ENCODE measurements around the gene AKAP13.
"Not testable (repeated sequence)": the region's sequence is repeated elsewhere in the genome, so short reads cannot be mapped to it uniquely, and the experiment has no call there.

The AKAP13 gene

DNA sequence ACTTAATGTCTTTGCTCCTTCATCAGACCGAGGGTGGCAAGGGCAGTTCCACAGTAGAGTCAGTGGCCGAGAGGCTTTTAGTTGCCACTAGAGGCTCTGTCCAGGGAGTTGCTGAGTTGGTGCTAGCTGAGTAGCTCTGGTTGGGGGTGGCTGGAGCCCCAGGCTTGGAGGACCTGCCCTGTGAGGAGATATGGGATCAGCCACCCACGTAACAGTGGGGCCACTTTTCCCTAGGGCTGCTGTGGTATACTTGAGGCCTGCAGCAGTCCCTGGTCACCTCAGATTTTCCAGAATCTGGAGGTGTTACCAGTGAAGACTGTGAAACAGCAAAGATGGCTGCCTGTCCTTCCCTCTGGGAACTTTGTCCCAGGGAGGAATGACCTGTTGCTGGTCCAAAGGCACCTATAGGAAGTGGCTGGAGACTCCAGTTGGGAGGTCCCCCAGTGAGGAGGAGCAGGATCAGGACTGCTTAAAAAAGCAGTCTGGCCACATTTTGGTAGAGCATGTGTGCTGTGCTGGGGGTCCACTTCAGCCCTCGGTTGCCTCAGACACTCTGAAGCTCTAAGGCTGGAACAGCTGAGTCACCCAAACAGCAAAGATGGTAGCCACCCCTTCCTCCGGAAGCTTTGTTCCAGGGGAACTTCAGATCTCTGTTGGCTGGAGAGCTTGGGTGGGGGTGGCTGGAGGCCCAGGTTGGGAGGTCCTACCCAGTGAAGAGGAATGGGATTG, 72.9 kb downstream of the AKAP13 start:
- DNase-seq, result no peak

GRCh38 chr15:85454403-85454802, 74.0 kb downstream of the AKAP13 start:
- no peak for DNase-seq

DNA sequence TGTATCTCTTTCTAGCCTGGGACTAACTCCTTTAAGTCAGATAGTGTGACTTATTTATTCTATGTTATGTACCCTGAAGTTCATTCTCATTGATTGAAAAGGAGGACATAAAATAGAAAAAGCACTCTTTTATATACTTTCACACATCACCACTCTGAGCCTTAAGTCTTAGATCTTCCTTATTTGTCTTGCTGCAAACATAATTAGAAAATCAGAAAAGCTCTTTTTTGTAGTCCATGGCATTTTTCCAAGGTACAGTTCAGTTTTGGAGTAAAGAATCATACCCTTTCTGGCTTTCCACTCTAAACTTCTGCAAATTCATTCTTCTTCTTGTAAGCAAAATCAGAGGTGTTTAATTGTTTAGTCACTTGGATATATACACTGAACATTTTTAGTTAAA, 75.5 kb downstream of the AKAP13 start:
- DNase-seq, result no peak

DNA sequence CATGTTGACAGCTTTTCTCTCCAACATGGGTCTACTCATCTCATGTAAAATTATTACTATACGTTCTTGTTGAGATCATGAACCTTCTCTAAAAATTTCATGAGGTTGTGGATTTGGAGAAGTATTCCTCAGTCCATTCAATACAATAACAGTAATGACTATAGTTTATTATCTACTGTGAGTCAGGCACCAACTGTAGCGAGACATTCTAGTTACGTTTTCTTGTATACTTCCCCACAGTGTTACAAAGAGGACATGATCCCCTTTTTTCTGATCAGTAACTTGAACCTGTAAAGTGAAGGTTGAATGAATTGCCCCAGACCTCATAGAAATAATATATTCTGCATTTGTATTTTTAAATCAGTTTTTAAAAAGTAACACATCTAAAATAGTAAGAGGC, 76.4 kb downstream of the AKAP13 start:
- DNase-seq, result no peak

DNA sequence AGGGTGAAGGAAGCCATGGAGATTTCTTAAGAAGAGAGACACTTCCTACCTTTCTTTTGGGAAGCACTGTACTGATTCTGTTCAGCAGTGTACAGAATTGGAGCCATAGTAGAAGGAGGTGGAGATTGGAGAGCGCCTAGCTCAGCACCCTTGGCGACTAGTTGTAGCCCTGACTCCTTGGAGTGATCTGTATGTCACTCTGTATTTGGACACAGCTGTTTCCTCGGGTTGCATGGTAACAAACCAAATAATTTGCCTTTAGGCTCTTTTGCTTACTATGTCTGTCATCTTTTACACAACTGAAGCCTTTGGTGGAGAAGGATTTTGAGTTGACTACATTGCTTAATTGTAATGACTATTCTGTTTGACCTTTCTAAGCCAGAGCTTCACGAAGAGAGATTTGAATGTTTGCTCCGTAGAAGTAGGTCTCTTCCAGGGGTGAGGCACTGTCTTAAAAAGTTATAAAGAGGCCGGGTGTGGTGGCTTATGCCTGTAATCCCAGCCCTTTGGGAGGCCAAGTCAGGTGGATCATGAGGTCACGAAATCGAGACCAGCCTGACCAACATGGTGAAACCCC, 77.1 kb downstream of the AKAP13 start:
- DNase-seq, result no peak

GRCh38 chr15:85458764-85459163, 78.4 kb downstream of the AKAP13 start:
- no peak for DNase-seq

- no peak for DNase-seq
Measured at GRCh38 chr15:85462029-85462428, 81.6 kb downstream of the AKAP13 start.

DNA sequence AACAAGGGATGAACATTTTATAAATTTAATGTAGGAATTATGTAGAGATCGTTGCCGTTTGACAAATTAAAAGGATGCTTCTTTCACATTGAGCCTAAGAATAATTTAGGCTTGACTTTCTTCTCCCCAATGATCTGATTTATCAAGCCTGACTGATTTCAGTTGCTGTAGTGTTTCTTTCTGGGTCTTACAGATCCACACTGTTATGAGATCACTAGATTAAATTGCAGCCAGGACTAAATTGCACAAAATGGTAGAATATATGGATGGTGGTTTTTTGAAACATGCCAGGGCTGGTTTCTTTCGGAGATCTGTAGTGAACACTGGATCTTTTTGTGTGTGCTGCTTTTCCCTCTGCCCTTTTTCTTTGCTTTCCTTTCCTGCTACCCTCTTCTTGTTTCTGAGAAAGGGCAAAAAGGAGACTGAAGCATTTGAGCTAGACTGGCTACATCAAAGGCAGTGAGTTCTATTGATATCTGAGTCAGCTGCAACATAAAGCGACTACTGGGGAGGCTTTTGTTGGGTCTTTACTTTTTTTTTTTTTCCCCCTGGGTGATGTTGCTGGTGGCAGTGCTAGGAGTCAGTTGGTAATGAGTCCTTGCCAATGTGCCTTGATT, 83.0 kb downstream of the AKAP13 start:
- no peak for DNase-seq

- no peak for DNase-seq
Measured at GRCh38 chr15:85463976-85464375, 83.6 kb downstream of the AKAP13 start.

- no peak for DNase-seq
Measured at GRCh38 chr15:85464471-85464870, 84.1 kb downstream of the AKAP13 start.

- no peak for DNase-seq
Measured at GRCh38 chr15:85470563-85471271, 90.3 kb downstream of the AKAP13 start.

DNA sequence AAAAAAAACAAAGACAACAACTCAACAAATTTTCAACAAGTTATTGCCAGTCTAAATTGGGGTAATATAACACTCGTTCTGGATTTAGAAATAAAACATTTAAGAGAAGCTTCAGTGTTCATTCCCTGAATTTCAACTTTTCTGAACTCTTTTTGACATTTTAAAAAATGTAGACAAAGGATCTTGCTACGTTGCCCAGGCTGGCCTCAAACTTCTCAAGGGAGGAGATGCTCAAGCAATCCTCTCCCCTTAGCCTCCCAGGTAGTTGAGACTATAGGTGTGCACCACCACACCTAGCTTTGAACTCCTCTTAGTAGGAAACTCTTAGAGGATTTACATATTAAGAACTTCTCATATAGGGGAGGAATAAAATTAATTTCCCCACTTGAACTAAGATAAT, 91.9 kb downstream of the AKAP13 start:
- no peak for DNase-seq

DNA sequence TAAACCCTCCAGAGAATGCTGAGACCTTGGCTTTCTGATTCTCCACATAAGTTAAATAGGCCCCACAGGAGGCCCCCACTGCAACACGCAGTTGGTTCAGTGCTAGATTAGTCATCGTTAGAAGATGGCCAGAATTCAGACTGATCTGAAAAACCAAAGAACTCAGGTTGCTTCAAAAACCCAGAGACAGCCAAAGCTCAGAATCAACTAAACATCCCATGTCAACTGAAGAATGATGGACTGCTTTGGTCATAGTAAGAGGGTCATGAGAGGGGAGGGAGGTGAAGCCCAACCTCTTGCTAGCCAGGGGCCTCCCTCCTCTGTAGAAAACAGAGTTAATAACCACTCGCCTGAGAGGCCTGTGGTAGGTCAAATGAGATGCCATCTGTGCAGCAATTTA, 93.1 kb downstream of the AKAP13 start:
- no peak for DNase-seq

- DNase-seq, result no peak
Measured at GRCh38 chr15:85474700-85475316, 94.4 kb downstream of the AKAP13 start.

- DNase-seq, result no peak
Measured at GRCh38 chr15:85475317-85475701, 94.9 kb downstream of the AKAP13 start.

GRCh38 chr15:85475711-85476110, 95.3 kb downstream of the AKAP13 start:
- no peak for DNase-seq

DNA sequence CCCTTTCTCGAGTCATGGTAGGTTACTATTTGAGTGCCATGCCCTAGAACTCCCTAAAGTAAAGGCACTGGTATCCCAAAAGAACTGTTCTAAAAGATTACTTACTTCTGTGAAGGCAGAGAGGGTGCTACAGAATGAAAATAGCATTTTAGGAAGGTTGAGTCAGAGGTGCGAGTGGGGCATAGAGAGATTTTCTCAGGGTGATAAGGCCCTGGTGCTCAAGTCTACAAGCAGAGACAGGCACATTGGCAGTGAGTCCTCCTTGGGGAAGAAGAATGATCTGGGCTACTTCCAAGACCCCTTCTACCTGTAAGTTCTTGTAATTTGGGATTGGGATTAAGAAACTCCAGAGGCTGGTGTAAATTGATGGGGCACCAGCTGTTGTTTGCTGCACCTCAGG, 96.7 kb downstream of the AKAP13 start:
- no peak for DNase-seq

DNA sequence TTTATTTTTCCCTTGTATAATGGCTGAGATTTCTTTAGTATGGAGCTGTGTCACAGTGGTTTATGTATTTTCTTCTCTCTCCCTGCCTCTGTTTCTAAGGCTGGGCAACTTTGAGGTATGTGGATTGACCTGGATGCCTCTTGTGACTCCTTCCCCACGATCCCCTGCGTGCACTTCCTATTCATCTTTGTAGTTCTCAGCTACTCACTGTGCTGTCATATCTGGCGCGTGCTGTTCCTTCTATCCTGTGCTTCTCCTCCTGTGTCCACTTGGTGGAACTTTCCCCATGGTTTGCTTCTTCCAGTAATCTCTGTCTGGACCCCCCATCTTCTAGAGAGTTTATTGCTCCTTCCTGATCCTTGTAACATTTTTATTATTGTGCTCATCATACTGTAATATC, 97.3 kb downstream of the AKAP13 start:
- no peak for DNase-seq

- DNase-seq, result no peak
Measured at GRCh38 chr15:85479071-85479647, 98.8 kb downstream of the AKAP13 start.

GRCh38 chr15:85480923-85481322, 100.5 kb downstream of the AKAP13 start:
- DNase-seq, result no peak

DNA sequence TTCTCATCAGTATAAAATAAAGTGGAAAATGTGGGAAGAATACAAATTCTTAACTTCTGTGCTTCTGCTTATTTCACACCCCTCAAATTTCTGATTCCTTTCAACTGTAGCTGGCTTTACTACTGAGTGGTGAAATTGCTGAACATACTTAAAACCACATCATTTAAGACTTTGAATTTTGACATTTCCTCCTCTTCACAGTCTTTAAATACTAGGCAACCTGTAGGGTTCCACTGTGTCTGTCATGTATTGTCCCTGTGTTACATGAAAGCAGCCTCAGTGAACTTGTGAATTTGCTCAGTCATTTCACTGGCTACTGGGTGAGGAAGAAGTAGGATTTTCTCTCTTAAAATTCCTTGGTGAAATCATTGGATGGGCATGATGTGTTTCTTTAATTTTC, 101.1 kb downstream of the AKAP13 start:
- DNase-seq, result not testable (repeated sequence)

DNA sequence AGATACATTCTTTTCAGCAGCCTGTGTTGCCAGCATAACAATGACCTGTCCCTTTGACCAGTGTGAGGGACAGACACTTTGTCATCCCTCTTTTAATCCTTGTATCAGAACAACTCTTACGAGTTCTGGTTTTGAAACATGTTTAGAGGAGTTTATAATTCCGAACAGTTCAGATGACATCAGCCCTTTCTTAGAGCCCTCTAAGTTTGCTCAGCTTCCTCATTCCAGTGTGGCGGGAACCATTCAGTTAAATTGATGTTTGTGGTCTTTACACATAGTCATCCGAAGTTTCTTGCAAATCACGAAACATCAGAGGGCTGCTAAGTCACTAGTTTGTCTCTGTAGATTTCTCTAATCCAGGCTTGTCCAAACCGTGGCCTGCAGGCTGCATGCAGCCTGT, 102.5 kb downstream of the AKAP13 start:
- no peak for DNase-seq

GRCh38 chr15:85483955-85484354, 103.6 kb downstream of the AKAP13 start:
- not testable (repeated sequence) for DNase-seq

Measured in stimulated activated CD4-positive, alpha-beta T cell treated with anti-CD3 and anti-CD28 coated beads, Interleukin-4, amount 100 ng/mL, for 1 hour (primary cell).